Spleen (tissue), 11 donors: Measurements from ENCODE around the gene TTC27. TPM values are rescaled to one million over a fixed set of nuclear protein-coding genes. Genes with fewer than 3 reads are reported as not detected.
"Not testable (repeated sequence)": the region's sequence is repeated elsewhere in the genome, so short reads cannot be mapped to it uniquely, and the experiment has no call there.

ENCODE experiments used
- DNase-seq: peaks from one replicate; pipeline ENCODE4 v3.0.0-alpha.2; 2020
- H3K27ac ChIP-seq, 8 donors: fragments of 200-600 bp; sonication (generic) in 7 of 8; 1 replicate in 4 of 8; 2 replicates in 4 of 8; pipeline versions ENCODE4 v1.5.0 to v1.8.0; 2016 to 2021; ENCODE audit warnings: inconsistent platforms in 4 of 8, mild to moderate bottlenecking in 4 of 8, moderate library complexity in 1 of 8
- H3K27me3 ChIP-seq, 7 donors: fragments of 200-600 bp; sonication (generic) in 6 of 7; replicated peaks in 1 of 7; 1 replicate in 4 of 7; 2 replicates in 3 of 7; pipeline versions ENCODE4 v1.5.0 to v1.8.0; 2016 to 2021; ENCODE audit warnings: inconsistent platforms in 3 of 7, mild to moderate bottlenecking in 1 of 7
- H3K36me3 ChIP-seq, 6 donors: fragments of 200-600 bp; sonication (generic) in 5 of 6; 1 replicate in 4 of 6; 2 replicates in 2 of 6; pipeline versions ENCODE4 v1.5.0 to v1.8.0; 2016 to 2021; ENCODE audit warnings: inconsistent platforms in 2 of 6
- H3K4me1 ChIP-seq, 6 donors: fragments of 200-600 bp; sonication (generic) in 5 of 6; 1 replicate in 3 of 6; 2 replicates in 3 of 6; pipeline versions ENCODE4 v1.5.0 to v1.8.0; 2016 to 2021; ENCODE audit warnings: inconsistent platforms in 3 of 6
- H3K4me3 ChIP-seq, 8 donors: fragments of 200-600 bp; sonication (generic) in 7 of 8; 1 replicate in 4 of 8; 2 replicates in 4 of 8; pipeline versions ENCODE4 v1.5.0 to v1.8.0; 2016 to 2021; ENCODE audit warnings: inconsistent platforms in 4 of 8, mild to moderate bottlenecking in 4 of 8, moderate library complexity in 2 of 8
- H3K9me3 ChIP-seq, 8 donors: fragments of 200-600 bp; sonication (generic) in 7 of 8; 1 replicate in 4 of 8; 2 replicates in 4 of 8; pipeline versions ENCODE4 v1.5.0 to v1.8.0; 2016 to 2021; ENCODE audit warnings: inconsistent platforms in 4 of 8
- POLR2A ChIP-seq, 3 donors: fragments of 450-650 bp; IDR thresholded peaks; one replicate each; pipeline ENCODE4 v1.5.1; 2017; ENCODE audit warnings: antibody characterized with exemption in 3 of 3, mild to moderate bottlenecking in 1 of 3
- POLR2AphosphoS5 ChIP-seq, 3 donors: sonication (generic); formaldehyde crosslinking; IDR thresholded peaks; one replicate each; pipeline ENCODE4 v1.5.1; 2017; ENCODE audit warnings: antibody characterized with exemption in 3 of 3
- WGBS, 5 donors: extraction: QIAGEN DNeasy Blood & Tissue Kit in 3 of 5; methylation state at CpG; one replicate each; pipeline versions ENCODE4 v1.1.5 to v1.1.7; 2013 to 2018; 5-methylcytosine and 5-hydroxymethylcytosine counted together
- intact Hi-C: fragments of 100-400 bp; cut with DNase I; formaldehyde crosslinking; loops from one replicate; pipeline ENCODE4 v1.15.0; 2023; ENCODE audit warnings: low total_unique reads
- polyA plus RNA-seq, 3 donors: library from polyadenylated mRNA; stranded (reverse); fragments of 200-250 nt; gene quantifications; one replicate each; pipeline ENCODE4 v1.2.1, GENCODE V29; 2013
- total RNA-seq, 7 donors: library from RNA; depleted of rRNA in 3 of 7; stranded (reverse); fragments of >200 nt in 3 of 7; fragmentation: NEBNext Ultra II Directional in 4 of 7; extraction: Animal tissue kit (Norgen Biotek cat#: 25700) in 4 of 7; gene quantifications; one replicate each; pipeline versions ENCODE4 v1.1.0 to v1.2.1, GENCODE V29; 2016 to 2021
- TF ChIP-seq, protein P1 (sequence below), 11 experiments: fragments of 200-600 bp in 7 of 11; fragments of 450-650 bp in 4 of 11; sonication (generic) in 4 of 11; IDR thresholded peaks in 8 of 11; conservative IDR thresholded peaks in 3 of 11; 1 replicate in 7 of 11; 2 replicates in 4 of 11; pipeline versions ENCODE4 v1.4.0 to v1.8.0; 2016 to 2021; ENCODE audit warnings: antibody characterized with exemption in 11 of 11, inconsistent platforms in 4 of 11, mild to moderate bottlenecking in 1 of 11
- donor health status: healthy with polysubstance abuse.
- donor health status: DM: no; HTN: no; CAD: no; lungs with moderate emphysema.
- donor health status: DM: no; HTN: no; CAD: no.
- donor health status: Bipolar disorder and iron deficiency.
- donor health status: healthy.
- donor health status: DM: no; HTN: no; CAD: no.
- donor health status: DM: yes; HTN: yes; CAD: no.

The TTC27 gene
- total and polyA plus RNA-seq, 10 donors, result 9.0 to 28.5 (median 20.6) TPM

DNA sequence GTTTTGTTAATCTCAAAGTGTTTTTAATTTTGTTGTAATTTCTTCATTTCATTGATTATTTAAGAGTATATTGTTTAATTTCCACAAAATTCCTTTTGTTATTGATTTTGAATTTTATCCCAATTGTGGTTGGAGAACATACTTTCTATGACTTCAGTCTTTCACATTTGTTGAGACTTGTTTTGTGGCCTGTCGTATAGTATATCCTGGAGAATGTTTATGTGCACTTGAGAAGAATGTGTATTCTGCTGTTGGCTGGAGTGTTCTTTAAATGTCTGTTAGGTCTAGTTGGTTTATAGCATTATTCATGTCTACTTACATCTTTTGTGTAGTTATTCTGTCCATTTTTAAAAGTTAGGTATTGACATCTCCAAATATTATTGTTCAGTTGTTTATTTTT, 120.3 kb downstream of the TTC27 start:
- intact Hi-C loops, result no loop called here
- no peak overlapping the region for H3K4me3 ChIP-seq
- 98 to 100% (median 98%) methylated on average over 1 of the region's 1 CpG for WGBS, 5 donors

DNA sequence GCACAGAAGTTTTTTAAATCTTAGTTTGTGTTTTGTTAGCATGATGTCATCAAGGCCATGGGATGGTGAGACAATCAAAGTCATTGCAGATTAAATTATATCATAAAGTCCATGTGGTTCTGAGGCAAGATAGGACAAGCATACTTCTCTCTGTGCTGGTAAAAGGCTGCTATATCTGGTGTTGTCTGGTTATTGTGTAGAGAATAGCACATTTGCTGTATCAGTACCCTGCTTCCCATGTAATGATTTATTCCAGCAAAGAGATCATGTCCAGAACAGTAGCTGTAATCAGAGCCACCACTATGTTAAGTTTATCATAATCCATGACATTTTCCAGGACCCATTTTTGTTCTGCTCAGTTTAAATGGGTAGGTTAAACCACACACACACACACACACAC, 123.0 kb downstream of the TTC27 start:
- intact Hi-C loops, result no loop called here
- TF ChIP-seq POLR2AphosphoS5 (IDR thresholded peaks at IDR 0.05) (no peak), POLR2A (IDR thresholded peaks at IDR 0.05) (no peak)
- TF ChIP-seq, protein P1, sequence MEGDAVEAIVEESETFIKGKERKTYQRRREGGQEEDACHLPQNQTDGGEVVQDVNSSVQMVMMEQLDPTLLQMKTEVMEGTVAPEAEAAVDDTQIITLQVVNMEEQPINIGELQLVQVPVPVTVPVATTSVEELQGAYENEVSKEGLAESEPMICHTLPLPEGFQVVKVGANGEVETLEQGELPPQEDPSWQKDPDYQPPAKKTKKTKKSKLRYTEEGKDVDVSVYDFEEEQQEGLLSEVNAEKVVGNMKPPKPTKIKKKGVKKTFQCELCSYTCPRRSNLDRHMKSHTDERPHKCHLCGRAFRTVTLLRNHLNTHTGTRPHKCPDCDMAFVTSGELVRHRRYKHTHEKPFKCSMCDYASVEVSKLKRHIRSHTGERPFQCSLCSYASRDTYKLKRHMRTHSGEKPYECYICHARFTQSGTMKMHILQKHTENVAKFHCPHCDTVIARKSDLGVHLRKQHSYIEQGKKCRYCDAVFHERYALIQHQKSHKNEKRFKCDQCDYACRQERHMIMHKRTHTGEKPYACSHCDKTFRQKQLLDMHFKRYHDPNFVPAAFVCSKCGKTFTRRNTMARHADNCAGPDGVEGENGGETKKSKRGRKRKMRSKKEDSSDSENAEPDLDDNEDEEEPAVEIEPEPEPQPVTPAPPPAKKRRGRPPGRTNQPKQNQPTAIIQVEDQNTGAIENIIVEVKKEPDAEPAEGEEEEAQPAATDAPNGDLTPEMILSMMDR (IDR thresholded peaks at IDR 0.05 in 8 of 11, conservative IDR thresholded peaks at IDR 0.05 in 3 of 11), result no peak

More for the DNA sequence above, 120.3 kb downstream of the TTC27 start:
- peaks cover 0 to 49% (median 9%) of the 10 kb centered on the region in 6 donors for H3K36me3 ChIP-seq
- TF ChIP-seq, protein P1 (IDR thresholded peaks at IDR 0.05 in 8 of 11, conservative IDR thresholded peaks at IDR 0.05 in 3 of 11), result no peak
- TF ChIP-seq POLR2AphosphoS5 (IDR thresholded peaks at IDR 0.05), result no peak
- TF ChIP-seq POLR2A (IDR thresholded peaks at IDR 0.05), result no peak
- H3K9me3 ChIP-seq, result peaks cover 0 to 8% (median 0%) of the 10 kb centered on the region in 8 donors
- no peak overlapping the region for H3K27ac ChIP-seq
- H3K4me1 ChIP-seq, result peaks cover 0 to 4% (median 0%) of the 10 kb centered on the region in 6 donors
- DNase-seq, result no peak
- no peaks in the 10 kb centered on the region for H3K27me3 ChIP-seq

DNA sequence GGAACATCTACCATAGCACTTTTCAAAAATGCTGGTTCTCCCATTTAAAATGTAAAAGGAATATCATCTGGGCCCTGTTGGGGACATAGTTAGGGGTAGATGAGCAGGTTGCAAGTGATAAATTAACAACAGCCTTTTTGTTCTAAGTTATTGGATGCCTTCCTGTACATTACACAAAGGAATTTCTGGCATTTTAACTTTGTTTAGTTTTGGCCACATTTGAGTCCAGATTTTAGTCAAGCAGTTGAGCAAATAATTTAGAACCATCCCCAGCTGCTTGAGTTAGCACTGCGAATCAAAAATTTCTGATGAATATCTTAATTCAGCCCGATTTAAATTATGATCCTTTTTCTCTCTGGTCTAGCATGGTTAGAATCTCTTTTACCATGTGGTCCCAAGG, 124.4 kb downstream of the TTC27 start:
- 39 to 95% (median 93%) methylated on average over 2 of the region's 2 CpGs for WGBS, 5 donors

More for the DNA sequence above, 123.0 kb downstream of the TTC27 start:
- peaks cover 0 to 8% (median 0%) of the 10 kb centered on the region in 8 donors for H3K9me3 ChIP-seq
- no peak overlapping the region for H3K4me3 ChIP-seq
- peaks cover 0 to 29% (median 5%) of the 10 kb centered on the region in 6 donors for H3K36me3 ChIP-seq
- H3K4me1 ChIP-seq, result peaks cover 0 to 9% (median 3%) of the 10 kb centered on the region in 6 donors
- H3K27ac ChIP-seq, result no peak overlapping the region
- no peaks in the 10 kb centered on the region for H3K27me3 ChIP-seq
- no peak for DNase-seq

DNA sequence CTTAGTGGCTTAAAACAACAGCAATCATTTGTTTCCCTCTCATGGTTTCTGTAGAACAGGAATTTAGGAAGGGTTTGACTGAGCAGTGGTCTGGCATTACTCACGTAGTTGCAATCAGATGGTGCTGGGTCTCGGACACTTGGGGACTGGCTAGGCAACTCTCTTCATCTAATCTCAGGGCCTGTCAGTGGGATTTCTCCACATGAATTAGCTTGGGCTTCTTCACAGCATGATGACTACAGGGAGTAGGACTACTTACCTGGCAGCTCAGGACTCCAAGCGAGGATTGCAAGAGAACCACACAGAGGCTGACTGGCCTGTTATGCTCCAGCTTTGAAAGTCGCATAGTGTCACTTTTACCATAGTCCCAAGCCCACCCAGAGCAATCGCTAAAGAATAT, 125.1 kb downstream of the TTC27 start:
- TF ChIP-seq POLR2A (IDR thresholded peaks at IDR 0.05) (no peak), POLR2AphosphoS5 (IDR thresholded peaks at IDR 0.05) (no peak)
- TF ChIP-seq, protein P1 (IDR thresholded peaks at IDR 0.05 in 8 of 11, conservative IDR thresholded peaks at IDR 0.05 in 3 of 11), result no peak
- H3K4me3 ChIP-seq, result no peak overlapping the region
- intact Hi-C loops, result no loop called here
- DNase-seq, result no peak
- H3K9me3 ChIP-seq, result no peaks in the 10 kb centered on the region
- H3K27ac ChIP-seq, result no peak overlapping the region
- H3K36me3 ChIP-seq, result peaks cover 0 to 25% (median 5%) of the 10 kb centered on the region in 6 donors
- H3K4me1 ChIP-seq, result peaks cover 0 to 23% (median 10%) of the 10 kb centered on the region in 6 donors
- H3K27me3 ChIP-seq, result no peaks in the 10 kb centered on the region
- 87 to 98% (median 97%) methylated on average over 5 of the region's 5 CpGs for WGBS, 5 donors

More for the DNA sequence above, 124.4 kb downstream of the TTC27 start:
- no peaks in the 10 kb centered on the region for H3K27me3 ChIP-seq
- intact Hi-C loops, result no loop called here
- DNase-seq, result no peak
- H3K4me3 ChIP-seq, result no peak overlapping the region
- peaks cover 0 to 20% (median 5%) of the 10 kb centered on the region in 6 donors for H3K36me3 ChIP-seq
- no peak overlapping the region for H3K27ac ChIP-seq
- TF ChIP-seq, protein P1 (IDR thresholded peaks at IDR 0.05 in 8 of 11, conservative IDR thresholded peaks at IDR 0.05 in 3 of 11), result no peak
- TF ChIP-seq POLR2A (IDR thresholded peaks at IDR 0.05), result no peak
- no peak for TF ChIP-seq POLR2AphosphoS5 (IDR thresholded peaks at IDR 0.05)
- peaks cover 0 to 22% (median 10%) of the 10 kb centered on the region in 6 donors for H3K4me1 ChIP-seq
- H3K9me3 ChIP-seq, result peaks cover 0 to 5% (median 0%) of the 10 kb centered on the region in 8 donors

DNA sequence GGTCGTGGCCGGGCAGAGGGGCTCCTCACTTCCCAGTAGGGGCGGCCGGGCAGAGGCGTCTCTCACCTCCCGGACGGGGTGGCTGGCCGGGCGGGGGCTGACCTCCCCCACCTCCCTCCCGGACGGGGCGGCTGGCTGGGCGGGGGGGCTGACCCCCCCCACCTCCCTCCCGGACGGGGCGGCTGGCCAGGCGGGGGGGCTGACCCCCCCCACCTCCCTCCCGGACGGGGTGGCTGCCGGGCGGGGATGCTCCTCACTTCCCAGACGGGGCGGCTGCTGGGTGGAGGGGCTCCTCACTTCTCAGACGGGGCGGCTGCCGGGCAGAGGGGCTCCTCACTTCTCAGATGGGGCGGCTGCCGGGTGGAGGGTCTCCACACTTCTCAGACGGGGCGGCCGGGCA, 126.8 kb downstream of the TTC27 start:
- H3K9me3 ChIP-seq, H3K4me3 ChIP-seq, H3K27ac ChIP-seq, H3K27me3 ChIP-seq, intact Hi-C loops, DNase-seq: not testable (repeated sequence)
- Histone ChIP-seq H3K4me1 (peaks cover 0 to 23% (median 10%) of the 10 kb centered on the region in 6 donors), H3K36me3 (peaks cover 0 to 30% (median 11%) of the 10 kb centered on the region in 6 donors)
- 85 to 98% (median 91%) methylated on average over 12 to 31 of the region's 31 CpGs for WGBS, 5 donors
